Keratinocyte (primary cell): ENCODE results near the gene UBE2D2.

Source experiments
- EZH2 ChIP-seq: IDR thresholded peaks from one replicate; pipeline ENCODE4 v1.6.1; 2012; ENCODE audit warnings: inconsistent platforms, mild to moderate bottlenecking, low read length, moderate library complexity
- TF ChIP-seq, protein P1 (sequence below), 3 experiments: IDR thresholded peaks in 1 of 3; conservative IDR thresholded peaks in 1 of 3; optimal IDR thresholded peaks in 1 of 3; 2 replicates in 2 of 3; 3 replicates in 1 of 3; pipeline versions ENCODE3 to v1.5.1; 2011; ENCODE audit warnings: low read length in 3 of 3, mild to moderate bottlenecking in 3 of 3, moderate library complexity in 2 of 3, control low read depth in 1 of 3, inconsistent platforms in 1 of 3; ENCODE audit not compliant: insufficient read depth in 2 of 3; ENCODE audit errors: extremely low read depth in 1 of 3

DNA sequence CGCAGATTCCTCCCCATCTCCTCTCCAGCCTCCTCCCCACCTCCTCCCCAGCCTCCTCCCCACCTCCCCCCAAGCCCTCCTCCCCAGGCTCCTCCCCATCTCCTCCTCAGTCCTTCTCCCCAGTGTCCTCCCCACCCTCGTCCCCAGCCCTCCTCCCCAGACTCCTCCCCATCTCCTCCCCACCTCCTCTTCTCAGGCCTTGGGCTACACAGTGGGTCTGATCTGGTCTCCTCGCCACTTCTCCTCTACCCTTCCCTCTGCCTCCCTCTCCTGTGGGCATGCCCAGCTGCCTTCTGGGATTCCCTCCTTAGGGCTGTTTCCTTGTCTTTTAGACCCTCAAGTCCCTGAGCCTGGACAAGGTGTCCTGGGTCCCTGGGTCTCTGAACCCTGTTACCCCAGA lies 115.3 kb downstream of the UBE2D2 start:
- no peak for TF ChIP-seq EZH2
- TF ChIP-seq, protein P1, sequence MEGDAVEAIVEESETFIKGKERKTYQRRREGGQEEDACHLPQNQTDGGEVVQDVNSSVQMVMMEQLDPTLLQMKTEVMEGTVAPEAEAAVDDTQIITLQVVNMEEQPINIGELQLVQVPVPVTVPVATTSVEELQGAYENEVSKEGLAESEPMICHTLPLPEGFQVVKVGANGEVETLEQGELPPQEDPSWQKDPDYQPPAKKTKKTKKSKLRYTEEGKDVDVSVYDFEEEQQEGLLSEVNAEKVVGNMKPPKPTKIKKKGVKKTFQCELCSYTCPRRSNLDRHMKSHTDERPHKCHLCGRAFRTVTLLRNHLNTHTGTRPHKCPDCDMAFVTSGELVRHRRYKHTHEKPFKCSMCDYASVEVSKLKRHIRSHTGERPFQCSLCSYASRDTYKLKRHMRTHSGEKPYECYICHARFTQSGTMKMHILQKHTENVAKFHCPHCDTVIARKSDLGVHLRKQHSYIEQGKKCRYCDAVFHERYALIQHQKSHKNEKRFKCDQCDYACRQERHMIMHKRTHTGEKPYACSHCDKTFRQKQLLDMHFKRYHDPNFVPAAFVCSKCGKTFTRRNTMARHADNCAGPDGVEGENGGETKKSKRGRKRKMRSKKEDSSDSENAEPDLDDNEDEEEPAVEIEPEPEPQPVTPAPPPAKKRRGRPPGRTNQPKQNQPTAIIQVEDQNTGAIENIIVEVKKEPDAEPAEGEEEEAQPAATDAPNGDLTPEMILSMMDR (optimal IDR thresholded peaks at IDR 0.05 in 1 of 3, IDR thresholded peaks at IDR 0.05 in 1 of 3, conservative IDR thresholded peaks at IDR 0.05 in 1 of 3; ENCODE audit: extremely low read depth in 1 of 3, insufficient read depth in 2 of 3, low read length in 3 of 3): no peak
